Neural progenitor cell (in vitro differentiated cells): ENCODE results near the gene HES4.

Source experiments
- EZH2 ChIP-seq: fragments of 200-600 bp; sonication (generic); IDR thresholded peaks from 2 replicates; pipeline ENCODE4 v1.6.1; 2017; ENCODE audit warnings: antibody characterized with exemption, mild to moderate bottlenecking, moderate library complexity
- EZH2phosphoT487 ChIP-seq: fragments of 200-600 bp; sonication (generic); IDR thresholded peaks from 2 replicates; pipeline ENCODE4 v1.6.1; 2017; ENCODE audit warnings: antibody characterized with exemption
- TF ChIP-seq, protein P1 (sequence below): fragments of 200-600 bp; sonication (generic); IDR thresholded peaks from 2 replicates; pipeline ENCODE4 v1.5.1; 2017; ENCODE audit warnings: antibody characterized with exemption, mild to moderate bottlenecking

DNA sequence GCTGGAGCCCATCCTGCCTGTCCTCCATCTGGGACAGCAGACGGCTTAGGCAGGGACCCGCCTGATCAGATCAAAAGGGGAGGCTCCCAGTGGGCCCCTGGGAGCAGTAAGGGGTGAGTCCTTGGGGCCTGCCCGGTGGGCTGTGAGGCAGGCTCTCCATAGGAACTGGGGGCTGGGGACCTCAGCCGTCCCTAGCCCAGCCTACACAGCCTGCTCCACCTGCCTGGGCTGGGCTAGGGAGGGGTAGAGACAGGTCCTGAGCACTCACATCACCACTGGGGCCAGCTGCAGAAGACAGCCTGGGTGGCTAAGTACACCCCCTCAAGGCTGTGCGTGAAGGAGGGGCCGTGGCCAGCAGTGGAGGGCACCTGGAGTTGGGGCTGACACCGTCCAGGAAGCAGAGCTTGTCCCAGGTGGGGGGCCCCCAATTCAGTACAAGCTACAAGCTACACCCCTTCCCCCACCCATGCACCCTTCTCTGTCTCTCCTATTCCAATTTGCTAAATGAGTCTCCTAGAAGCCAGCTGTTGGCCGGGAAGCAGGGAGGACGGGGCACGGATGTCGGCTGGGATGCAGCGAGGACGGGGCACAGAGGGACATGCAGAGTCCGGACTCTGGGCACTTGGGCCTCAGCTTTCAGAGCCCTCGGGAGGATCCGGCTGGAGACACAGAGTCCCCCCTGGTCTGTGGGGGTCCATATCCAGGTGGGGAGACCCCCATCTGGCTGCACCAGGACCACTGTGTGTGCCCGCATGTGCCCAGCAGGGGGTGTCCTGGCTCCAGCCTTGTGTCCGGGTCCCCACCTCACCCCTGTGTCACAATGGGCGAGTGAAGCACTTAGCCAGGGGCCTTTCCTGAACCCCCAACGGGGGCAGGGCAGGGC lies 15.1 kb upstream of the HES4 start:
- TF ChIP-seq, protein P1, sequence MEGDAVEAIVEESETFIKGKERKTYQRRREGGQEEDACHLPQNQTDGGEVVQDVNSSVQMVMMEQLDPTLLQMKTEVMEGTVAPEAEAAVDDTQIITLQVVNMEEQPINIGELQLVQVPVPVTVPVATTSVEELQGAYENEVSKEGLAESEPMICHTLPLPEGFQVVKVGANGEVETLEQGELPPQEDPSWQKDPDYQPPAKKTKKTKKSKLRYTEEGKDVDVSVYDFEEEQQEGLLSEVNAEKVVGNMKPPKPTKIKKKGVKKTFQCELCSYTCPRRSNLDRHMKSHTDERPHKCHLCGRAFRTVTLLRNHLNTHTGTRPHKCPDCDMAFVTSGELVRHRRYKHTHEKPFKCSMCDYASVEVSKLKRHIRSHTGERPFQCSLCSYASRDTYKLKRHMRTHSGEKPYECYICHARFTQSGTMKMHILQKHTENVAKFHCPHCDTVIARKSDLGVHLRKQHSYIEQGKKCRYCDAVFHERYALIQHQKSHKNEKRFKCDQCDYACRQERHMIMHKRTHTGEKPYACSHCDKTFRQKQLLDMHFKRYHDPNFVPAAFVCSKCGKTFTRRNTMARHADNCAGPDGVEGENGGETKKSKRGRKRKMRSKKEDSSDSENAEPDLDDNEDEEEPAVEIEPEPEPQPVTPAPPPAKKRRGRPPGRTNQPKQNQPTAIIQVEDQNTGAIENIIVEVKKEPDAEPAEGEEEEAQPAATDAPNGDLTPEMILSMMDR, result peak; percentile 23
- no peak for TF ChIP-seq EZH2
- TF ChIP-seq EZH2phosphoT487, result no peak
